ENCODE measurements around the gene ALDOB. TPM values are rescaled to one million over a fixed set of nuclear protein-coding genes. Genes with fewer than 3 reads are reported as not detected.
A peak's percentile ranks its signal among the peaks of the same experiment; 100 is the strongest.

The ALDOB gene
- total RNA-seq, 4 donors from 2014 or later, result 0.52 TPM; not detected in 3

GRCh38 chr9:101409079-101409477 lies 26.5 kb downstream of the ALDOB start:
- WGBS, 2 donors, result 94 to 98% methylated on average over 4 of the region's 4 CpGs
- no peak for DNase-seq (ENCODE audit: low spot score in 2 of 2)
- intact Hi-C loops (cut with DNase I; ENCODE audit: low total_unique reads), result no loop called here
- TF ChIP-seq CTCF (IDR thresholded peaks at IDR 0.05) (no peak), POLR2A (IDR thresholded peaks at IDR 0.05) (no peak)
- H3K4me3 ChIP-seq (ENCODE audit: low read depth, poor library complexity, severe bottlenecking), result no peak overlapping the region

- intact Hi-C loops (cut with DNase I; ENCODE audit: low total_unique reads), result no loop called here
- WGBS, 2 donors, result 96 to 97% methylated on average over 5 of the region's 5 CpGs
- TF ChIP-seq CTCF (IDR thresholded peaks at IDR 0.05), result no peak
- no peak for TF ChIP-seq POLR2A (IDR thresholded peaks at IDR 0.05)
- no peak for DNase-seq (ENCODE audit: low spot score in 2 of 2)
- no peak overlapping the region for H3K4me3 ChIP-seq (ENCODE audit: low read depth, poor library complexity, severe bottlenecking)
Measured at GRCh38 chr9:101408374-101409078, 27.0 kb downstream of the ALDOB start.

GRCh38 chr9:101403516-101404285 lies 31.9 kb downstream of the ALDOB start:
- H3K4me3 ChIP-seq (ENCODE audit: low read depth, poor library complexity, severe bottlenecking), result no peak overlapping the region
- WGBS, 2 donors, result 93 to 94% methylated on average over 9 of the region's 9 CpGs
- no peak for TF ChIP-seq CTCF (IDR thresholded peaks at IDR 0.05)
- no peak for TF ChIP-seq POLR2A (IDR thresholded peaks at IDR 0.05)
- DNase-seq (ENCODE audit: low spot score in 2 of 2), result no peak
- intact Hi-C loops (cut with DNase I; ENCODE audit: low total_unique reads), result no loop called here

GRCh38 chr9:101400120-101400519 lies 35.5 kb downstream of the ALDOB start:
- H3K4me3 ChIP-seq (ENCODE audit: low read depth, poor library complexity, severe bottlenecking), result no peak overlapping the region
- WGBS, 2 donors, result 43 to 51% methylated on average over 5 of the region's 5 CpGs
- intact Hi-C loops (cut with DNase I; ENCODE audit: low total_unique reads), result no loop called here
- TF ChIP-seq POLR2A (IDR thresholded peaks at IDR 0.05) (no peak), CTCF (IDR thresholded peaks at IDR 0.05) (no peak)
- DNase-seq (ENCODE audit: low spot score in 2 of 2), result peak in 1 of 2 donors; percentile 74

GRCh38 chr9:101399643-101399970 lies 36.0 kb downstream of the ALDOB start:
- WGBS, 2 donors, result 2 to 13% methylated on average over 2 of the region's 2 CpGs
- DNase-seq (ENCODE audit: low spot score in 2 of 2), result no peak
- no peak for TF ChIP-seq CTCF (IDR thresholded peaks at IDR 0.05)
- TF ChIP-seq POLR2A (IDR thresholded peaks at IDR 0.05), result no peak
- peak overlapping the region; percentile 68 for H3K4me3 ChIP-seq (ENCODE audit: low read depth, poor library complexity, severe bottlenecking)
- intact Hi-C loops (cut with DNase I; ENCODE audit: low total_unique reads), result no loop called here
